GM04504 (cell line): ENCODE results near the gene THSD1.
"Not testable (repeated sequence)": the region's sequence is repeated elsewhere in the genome, so short reads cannot be mapped to it uniquely, and the experiment has no call there.

Experiments used
- DNase-seq: peaks from one replicate; pipeline ENCODE4 v3.0.0-alpha.2; 2012; ENCODE audit warnings: low read depth

The THSD1 gene

DNA sequence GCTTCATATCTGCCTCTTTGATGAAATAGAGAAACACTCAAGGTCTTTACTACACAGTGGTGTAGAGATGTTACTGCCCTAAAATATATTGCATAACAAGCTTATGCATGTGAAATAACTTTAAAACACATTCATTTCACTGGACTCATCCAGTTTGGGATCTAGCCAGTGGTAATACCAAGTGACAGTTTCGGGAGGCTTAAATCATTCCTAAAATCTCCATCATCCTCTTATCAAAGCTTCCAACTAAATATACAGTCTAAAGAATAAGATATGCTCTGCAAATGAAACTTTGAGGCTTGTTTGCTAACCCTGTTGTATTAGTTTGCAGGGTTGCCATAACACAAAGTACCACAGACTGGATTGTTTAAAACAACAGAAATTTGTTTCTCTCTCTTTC lies 52.8 kb downstream of the THSD1 start:
- DNase-seq: peak; percentile 55

DNA sequence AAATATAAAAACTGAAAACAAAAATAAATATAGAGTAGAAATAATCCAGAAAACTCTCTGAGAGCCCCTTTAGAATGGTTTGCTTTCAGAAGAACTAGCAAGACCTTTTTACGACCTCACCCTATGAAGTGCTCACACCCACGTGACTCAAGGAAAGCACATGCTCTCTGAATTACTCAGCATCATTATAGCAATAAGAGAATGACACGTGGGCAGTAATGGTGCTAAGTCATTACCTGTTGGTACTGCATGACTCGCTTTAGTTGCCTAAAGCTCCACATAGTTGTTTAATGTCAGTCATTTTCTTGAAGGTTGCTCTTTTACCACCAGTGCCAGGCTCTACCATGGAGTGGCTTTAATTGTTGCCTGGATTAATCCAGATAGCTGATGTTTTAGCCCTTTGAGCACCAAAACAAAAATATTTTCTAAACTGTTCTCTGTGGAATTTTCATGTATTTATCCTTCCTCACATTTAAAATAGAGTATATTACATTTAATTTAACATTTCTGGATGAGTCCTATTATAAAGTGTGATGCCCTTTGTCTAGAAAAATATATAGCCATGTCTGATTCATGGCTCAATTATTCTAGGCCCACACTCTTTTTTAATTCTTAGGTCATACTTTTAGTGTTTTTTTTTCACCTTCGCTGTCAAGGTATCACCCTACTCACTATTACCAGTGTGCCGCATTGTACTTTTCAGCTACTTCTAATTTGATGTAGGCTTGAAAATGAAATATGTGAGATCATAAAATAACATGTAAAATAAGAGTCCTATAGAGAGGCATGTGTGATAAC lies 56.8 kb downstream of the THSD1 start:
- DNase-seq: peak; percentile 58

- peak; percentile 71 for DNase-seq
Observed at GRCh38 chr13:52348071-52348470, 57.9 kb downstream of the THSD1 start.

GRCh38 chr13:52345631-52346251 lies 60.2 kb downstream of the THSD1 start:
- DNase-seq: no peak

DNA sequence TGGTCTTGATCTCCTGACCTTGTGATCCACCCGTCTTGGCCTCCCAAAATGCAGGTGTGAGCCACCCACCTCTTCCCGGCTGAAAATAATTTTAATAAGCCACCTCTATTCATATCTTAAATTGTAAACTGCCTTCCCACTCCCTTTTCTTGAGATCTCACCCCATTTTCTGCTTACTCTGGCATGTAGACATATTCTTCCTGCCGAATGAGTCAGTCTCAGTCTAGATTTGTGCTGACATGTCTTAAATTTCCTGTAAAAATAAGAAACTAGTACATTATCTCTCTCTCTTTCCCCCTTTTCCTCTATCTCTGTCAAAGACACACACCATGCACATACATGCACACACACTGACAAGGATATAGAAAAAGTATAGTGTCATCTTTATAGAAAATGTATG lies 60.9 kb downstream of the THSD1 start:
- DNase-seq: no peak

DNA sequence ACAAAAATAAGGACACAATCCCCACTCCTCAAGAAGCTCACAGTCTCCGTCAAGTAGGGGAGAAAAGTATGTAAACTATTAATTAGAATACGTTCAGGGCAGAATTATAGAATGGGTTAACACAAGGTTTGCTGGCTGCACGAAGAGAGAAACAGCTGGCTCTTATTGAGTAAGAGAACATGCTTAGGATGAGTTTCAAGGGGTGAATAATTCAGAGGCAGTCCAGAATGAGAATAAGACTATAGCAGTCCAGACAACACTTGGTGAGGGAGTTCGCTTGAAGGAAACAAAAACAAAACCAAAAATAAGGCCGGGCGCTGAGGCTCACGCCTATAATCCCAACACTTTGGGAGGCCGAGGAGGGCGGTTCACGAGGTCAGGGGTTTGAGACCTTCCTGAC lies 61.9 kb downstream of the THSD1 start:
- no peak for DNase-seq

- not testable (repeated sequence) for DNase-seq
Observed at GRCh38 chr13:52342203-52342602, 63.8 kb downstream of the THSD1 start.

- not testable (repeated sequence) for DNase-seq
Observed at GRCh38 chr13:52337828-52338455, 68.0 kb downstream of the THSD1 start.

DNA sequence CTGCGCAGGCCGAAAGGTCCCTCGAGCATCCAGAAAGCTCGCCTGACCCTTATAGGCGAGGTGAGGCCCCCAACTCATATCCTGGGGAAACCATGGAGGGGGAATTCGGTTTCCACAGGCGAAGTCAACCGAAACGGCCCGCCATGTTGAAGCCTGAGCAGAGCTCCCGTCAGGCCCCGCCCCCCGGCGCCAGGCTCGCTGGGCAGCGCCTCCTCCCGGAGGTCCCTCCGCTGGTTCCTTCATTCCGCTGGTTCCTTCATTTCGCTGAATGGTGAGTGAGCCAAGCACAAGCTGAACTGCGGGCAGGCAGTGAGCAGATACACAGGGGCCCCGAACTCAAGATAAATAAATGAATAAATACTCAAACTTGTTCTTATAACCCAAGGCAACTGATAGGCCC lies 71.9 kb downstream of the THSD1 start:
- not testable (repeated sequence) for DNase-seq

GRCh38 chr13:52331844-52332243 lies 74.1 kb downstream of the THSD1 start:
- not testable (repeated sequence) for DNase-seq
